Stimulated activated CD8-positive, alpha-beta memory T cell treated with anti-CD3 and anti-CD28 coated beads, Interleukin-12 subunit alpha, Interleukin-12 subunit beta, amount 100 ng/mL, for 1 hour (primary cell): ENCODE measurements around the gene CD1D.
"Not testable (repeated sequence)": the region's sequence is repeated elsewhere in the genome, so short reads cannot be mapped to it uniquely, and the experiment has no call there.

Experiments
- DNase-seq: peaks from one replicate; pipeline ENCODE4 v3.0.0-alpha.2; 2020; ENCODE audit warnings: low read depth

CD1D gene

DNA sequence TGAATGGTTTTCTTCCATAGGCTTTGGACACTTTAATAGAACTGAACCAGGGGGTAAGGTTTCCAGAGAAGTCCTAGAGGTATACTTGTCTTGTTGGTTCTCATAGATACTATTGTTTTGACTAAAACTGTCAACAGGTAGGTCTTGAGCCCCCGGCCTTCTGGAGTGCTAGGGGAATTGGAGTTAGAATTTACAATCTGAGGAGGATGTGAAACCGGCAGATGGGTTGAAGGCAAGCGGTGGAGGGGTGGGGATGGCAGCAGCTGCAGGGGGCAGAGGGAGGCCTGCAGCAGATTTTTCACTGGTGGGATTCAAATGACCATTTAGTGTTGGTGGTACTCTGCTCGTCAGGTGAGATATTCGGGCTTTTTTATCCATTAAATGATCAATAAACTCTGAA is 4.3 kb upstream of the CD1D start:
- DNase-seq: no peak

DNA sequence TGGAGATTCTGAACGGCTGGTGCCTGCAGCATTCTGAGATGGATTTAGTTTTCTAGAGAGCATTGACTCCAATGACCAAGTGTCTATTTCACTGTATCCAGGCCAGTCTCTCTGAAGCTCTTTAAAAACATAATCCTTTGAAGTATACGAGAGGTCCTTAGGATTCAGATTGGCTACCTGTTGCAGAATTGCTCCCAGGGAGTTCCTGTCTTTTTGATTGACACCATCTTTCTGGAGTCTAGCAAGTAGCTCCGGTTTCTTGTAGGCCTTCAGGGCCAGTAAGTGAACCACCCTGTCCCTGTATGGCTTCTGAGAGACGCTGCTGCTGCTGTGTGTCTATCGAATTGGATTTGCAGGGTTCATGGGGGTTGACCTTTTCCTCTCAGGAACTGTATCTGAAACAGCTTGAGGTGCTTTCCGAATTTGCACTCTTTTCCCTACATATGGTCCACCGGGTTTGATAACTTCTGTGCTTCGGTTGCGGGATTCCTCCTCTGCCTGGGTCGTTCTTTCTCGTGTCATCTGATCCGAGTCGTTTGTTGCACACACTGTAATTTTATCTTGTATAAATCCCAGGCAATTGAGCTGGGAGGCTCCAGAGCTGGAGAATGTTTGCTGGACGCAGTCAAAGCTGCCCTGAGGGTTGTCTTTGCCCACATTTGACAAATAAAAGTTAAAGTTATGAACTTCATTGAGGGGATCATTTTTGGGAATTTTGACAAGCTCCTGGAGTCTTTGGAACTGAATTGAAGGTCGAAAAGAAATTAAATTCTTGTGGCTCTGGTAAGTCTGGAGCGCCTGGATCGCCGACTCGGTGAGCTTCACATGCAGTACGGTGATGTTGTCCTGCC is 3.6 kb upstream of the CD1D start:
- DNase-seq: not testable (repeated sequence)

DNA sequence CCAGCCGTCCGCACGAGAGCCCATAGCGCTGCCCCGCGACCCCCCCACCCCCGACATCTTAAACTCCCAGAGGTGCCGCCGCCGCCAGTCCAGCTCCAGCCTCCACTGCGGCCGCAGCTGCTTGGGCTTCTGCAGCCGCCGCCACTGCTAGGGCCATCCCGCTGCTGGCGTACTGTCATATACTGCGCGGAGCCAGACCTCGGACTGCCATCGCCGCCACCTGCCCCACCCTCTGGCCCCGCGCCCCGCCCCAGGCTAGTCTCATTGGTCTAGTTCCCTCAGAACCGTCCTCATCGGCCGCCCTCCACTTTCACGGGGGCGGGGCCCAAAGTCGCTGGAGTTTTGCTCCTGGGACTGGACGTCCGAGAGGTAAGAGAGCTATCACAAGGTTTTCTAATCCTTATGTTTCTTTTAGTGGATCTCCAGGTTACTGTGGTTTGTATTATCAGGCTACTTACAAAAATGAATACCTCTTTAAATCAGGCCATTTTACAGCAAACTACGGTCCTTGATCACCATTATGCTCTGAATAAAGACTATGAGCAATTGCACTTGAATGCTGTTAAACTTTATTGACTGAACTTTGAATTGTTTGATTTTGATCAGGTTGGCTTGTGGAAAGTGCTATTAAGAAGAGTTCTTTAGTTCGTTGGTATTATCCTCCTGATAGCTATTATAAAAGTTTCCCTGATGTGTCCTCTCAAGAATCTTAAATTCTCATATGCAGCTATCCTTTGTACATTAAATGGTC is 2.8 kb upstream of the CD1D start:
- no peak for DNase-seq

DNA sequence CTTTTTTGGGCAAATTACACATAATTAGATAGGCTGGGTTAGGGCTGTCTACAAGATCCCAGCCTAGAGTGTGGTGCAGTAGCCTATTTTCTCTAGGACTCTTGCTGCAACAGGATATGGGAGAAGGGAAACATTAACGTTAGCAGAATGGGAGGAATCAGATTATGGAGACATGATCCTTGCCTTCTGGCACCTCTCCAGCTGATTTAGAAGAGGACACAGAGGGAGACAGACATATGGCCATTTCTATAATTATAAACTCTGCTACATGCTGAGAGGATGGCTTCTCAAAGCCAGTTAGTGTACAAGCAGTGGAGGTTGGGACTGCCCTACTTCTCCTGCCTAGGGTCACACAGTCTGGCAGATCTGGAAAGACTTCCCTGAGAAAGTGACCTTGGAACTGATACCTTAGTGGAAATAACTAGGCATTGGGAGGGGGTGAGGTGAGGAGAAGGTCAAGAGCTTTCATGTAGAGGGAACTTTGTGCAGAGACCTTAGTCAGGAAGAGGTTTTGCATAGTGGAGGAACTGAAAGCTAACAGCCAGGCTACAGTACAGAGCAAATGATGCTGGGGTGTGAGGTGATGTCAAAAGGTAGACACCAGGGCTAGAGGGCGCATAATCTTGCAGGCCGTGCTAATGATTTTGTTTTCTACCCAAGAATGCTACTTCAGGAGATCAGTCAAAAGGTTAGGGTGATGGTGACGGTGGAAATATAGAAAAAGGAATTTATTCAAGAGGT is 1.2 kb upstream of the CD1D start:
- DNase-seq: no peak

DNA sequence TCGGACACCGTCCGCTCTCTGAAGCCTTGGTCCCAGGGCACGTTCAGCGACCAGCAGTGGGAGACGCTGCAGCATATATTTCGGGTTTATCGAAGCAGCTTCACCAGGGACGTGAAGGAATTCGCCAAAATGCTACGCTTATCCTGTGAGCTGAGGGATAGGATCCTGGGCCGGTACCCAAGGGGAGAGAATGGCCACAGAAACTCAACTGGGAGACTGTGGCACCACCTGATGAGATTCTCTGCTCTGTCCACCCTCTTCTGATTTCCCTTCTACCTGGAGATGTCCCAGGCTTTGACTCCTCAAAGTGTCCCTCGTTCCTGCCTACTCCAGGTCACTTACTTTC is 855 bp downstream of the CD1D start:
- no peak for DNase-seq

DNA sequence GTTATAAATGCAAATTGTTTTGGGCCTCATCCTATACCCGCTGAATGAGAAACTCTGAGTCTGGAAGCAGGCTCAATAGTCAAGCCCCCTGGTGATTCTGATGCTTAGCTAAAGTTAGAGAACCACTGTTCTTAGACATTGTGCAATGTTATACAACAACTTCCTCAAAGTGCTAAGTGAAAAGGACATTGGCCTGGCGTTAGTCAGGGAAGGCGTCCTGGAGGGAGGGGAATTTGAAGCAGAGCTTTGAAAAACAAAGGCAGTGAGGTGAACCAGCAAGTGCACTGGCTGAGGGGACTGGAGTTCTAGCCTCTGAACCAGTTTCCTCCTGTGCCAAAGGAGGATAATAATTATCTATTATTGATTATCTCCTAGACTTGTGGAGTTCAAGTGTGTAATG is 5.1 kb downstream of the CD1D start:
- no peak for DNase-seq

DNA sequence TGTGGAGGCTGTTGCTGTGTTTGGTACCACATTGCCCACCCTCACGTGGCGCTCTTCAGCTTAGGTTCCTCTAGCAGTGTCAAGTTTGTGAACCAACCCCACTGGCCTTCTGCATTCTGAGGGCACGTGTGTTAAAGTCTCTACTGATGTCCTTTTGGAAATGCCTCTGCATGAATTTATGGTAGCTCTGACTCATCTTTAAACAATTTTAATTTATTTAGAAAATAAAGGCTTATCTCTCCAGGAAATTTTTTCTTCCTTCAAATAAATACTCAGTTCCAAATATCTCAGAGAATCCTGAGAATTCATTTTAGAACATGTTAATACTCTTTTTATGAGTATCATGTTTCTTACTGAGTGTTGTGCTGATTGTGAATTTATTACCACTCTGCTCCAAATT is 5.5 kb downstream of the CD1D start:
- DNase-seq: no peak

DNA sequence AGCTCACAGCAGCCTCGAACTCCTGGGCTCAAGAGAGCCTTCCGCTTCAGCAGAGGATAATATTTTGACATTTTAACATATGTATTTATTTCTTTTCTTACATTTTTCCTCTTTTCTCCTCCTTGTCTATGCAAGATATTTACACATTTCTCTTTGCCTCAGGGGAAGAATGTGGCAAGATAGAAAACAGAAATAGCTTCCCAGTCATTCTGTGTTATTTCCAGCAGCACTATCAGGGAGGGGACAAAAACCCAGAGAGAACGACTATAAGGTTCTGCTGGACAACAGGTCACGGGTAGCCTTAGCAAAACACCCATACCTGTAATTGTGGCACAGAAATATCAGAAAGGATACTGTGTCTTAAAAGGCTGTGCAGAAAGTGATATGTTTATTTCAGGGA is 7.9 kb downstream of the CD1D start:
- no peak for DNase-seq

DNA sequence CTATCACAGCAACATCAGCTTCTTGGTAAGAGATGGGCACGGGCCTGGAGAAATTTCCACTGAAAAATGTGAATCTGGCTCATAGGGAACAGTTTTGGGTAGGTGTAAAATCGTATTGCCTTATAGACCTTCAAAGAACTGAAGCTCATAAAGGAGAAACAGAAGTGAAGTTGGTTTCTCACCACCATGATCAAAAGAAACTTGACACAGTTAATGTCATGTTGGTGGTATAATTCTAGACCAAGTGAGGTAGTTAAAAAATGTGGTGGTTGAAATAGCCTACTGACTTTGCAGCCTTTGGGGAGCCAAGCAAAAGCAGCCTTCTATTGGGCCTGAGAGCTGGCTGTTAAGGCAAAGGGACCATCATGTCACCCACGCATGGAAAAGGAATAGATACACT is 8.9 kb downstream of the CD1D start:
- no peak for DNase-seq

DNA sequence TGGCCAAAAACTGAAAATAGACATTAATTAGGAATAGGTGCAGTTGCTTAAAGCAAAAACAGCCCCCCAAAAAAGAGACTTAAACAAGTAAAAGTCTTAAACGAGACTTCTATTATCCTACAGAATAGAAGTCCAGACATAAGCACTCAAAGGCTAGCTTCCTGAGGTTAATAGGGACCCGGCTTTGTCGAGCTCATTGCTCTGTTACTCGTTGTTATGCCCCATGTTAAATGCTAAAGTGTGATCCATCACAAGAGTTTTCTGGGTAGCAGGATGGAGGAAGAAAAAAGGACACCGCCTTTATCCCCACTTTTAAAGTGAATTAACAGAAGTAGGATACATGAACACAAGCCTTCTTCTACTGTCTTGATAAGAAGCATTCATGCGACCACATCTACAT is 10.6 kb downstream of the CD1D start:
- DNase-seq: no peak

DNA sequence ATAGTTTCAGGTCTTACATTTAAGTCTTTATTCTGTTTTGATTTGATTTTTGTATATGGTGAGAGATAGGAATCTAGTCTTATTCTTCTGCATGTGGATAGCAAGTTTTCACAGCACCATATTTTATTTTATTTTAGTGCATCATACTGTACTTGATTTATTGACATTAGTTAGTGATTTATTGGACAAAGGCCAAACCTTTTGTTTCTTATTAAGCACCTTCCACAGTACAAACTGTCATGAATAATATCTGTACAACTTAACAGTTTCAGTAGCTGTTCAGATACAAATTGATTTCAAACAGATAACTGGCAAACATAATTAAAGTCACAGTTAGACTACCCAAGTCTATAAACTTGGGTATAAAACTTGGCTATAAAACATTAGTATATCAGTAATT is 15.8 kb downstream of the CD1D start:
- DNase-seq: no peak

DNA sequence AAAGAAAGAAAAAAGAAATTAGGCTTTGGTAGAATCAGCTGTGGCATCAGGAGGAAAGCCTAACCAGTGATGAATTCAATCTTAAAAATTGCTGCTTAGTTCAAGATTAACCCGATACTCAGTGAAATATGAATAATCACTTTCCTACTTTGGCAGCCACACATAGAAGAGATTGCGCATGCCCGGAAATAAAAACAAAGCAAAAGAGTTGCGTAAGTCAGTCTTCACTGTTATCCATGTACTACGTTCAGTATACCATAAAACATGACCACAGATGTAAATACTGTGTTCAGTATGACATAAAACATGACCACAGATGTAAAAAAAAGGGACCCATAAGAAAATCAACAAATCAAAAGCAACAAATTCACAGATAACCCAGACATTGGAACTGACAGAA is 19.2 kb downstream of the CD1D start:
- no peak for DNase-seq

DNA sequence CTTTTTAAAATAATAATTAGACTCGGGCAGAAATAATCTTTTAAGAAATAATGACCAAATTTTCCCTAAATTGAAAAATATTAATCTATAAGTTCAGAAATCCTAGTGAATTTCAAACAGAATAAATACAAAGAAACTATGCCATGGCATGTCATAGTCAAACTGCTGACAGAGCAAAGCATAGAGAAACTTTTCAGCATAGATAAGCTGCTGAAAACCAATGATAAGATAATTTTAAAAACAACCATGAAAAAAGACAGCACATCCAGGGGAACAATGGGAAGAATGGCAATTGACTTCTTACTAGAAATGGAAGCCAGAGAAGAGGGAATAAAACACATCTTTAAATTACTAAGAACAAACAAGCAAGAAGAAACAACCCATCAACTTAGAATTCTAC is 19.8 kb downstream of the CD1D start:
- DNase-seq: no peak

DNA sequence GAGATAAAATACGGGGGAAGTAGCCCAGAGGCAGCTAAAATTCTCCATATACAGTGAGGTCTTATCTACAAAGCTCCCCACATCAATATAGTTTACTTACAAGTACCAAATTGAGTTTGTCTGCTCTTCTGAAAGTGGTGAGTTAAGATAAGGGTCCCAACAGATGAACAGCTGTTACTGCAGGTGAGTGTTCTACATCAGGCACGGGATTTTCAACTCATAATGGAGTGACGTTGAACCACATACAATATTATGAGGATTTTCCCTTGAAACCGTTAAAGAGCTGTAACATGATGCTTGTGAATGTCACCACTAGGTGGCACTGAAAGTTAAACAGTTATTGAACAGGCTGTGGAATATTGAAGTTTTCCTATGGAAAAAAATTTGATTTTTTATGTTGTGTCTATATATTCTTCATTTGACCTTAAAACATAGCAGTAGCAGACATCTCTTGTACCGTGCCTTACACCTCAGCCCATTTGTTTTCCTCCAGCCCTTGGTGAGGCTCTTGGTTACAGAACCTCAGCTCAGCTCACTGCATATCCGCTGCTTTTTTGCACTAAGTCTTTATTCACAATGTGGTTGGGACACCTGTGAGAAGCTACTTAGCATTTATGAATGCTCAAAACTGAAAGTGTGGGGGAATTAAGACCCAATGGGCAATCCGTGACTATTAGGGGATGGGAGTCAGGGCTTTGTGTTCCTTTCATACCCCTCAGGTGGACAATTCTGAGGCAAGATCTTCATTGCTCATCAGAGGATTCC is 23.2 kb downstream of the CD1D start:
- DNase-seq: no peak

DNA sequence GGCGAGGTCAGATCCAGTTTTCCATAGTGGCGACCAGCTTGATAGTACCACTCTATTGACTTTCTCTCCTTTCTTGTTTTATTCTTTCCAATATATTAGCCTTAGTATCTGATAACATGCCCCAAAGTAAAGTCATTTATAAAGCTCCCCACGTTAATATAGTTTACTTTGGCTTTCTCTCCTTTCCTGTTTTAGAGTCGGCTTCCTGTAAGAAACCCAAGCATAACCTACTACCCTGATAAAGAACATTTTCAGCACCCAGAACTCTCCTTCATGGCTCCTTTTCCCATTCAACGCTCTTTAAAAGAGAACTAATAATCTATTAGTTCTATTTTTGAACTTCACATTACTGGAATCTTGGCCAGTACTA is 23.7 kb downstream of the CD1D start:
- no peak for DNase-seq

DNA sequence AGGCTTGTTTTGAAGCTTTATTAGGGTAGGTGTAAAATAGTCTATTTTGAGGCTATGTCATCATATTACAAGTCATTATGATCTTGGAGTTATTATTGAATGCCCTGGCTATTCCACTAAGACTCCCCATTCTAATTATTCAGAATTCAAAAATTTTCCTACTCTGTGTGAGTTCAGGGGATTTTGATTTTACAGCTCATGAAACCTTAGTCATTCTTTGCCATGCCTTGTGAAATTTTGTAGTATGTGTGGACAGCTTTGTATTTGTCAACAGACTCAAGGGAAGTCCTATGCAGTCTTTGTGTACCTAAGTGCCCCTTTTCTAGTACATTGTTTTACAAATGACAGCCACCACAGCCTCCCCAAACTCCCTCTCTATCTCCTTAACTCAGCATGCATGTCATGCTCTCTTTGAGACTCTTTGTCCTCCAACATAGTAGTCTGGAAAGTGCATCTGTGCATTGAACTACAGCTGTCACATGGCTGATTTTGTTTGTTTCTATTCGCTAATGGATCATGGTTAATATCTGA is 28.0 kb downstream of the CD1D start:
- no peak for DNase-seq

DNA sequence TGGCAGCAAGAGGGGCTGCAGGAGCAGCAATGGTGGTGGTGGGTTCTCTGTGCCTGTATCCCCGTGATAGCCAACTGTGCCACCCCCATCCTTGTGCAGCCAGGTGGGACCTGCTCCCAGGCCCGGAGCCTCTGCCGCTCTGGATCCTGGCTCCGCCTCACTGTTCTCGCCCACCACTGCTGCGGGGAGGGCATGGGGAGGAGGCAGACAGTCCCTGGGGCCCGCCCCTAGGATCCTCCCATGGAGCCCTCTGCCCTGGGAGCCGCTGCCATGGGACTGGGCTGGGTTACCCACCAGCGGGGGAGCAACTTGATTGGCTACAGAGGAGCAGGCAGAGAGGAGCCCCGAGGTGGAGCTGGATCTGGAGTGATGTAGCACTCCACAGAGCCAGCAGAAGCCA is 31.6 kb downstream of the CD1D start:
- DNase-seq: no peak

DNA sequence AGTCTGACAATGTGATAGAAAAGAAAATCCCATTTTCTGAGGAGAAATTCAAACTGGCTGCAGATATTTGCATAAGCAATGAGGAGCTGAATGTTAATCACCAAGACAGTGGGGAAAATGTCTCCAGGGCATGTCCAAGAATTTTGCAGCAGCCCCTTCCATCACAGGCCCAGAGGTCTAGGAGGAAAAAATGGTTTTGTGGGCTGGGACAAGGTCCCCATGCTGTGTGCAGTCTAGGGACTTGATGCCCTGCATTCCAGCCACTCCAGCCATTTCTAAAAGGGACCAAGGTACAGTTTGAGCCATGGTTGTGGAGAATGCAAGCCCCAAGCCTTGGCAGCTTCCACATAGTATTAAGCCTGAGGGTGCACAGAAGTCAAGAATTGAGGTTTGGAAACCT is 42.8 kb downstream of the CD1D start:
- not testable (repeated sequence) for DNase-seq

DNA sequence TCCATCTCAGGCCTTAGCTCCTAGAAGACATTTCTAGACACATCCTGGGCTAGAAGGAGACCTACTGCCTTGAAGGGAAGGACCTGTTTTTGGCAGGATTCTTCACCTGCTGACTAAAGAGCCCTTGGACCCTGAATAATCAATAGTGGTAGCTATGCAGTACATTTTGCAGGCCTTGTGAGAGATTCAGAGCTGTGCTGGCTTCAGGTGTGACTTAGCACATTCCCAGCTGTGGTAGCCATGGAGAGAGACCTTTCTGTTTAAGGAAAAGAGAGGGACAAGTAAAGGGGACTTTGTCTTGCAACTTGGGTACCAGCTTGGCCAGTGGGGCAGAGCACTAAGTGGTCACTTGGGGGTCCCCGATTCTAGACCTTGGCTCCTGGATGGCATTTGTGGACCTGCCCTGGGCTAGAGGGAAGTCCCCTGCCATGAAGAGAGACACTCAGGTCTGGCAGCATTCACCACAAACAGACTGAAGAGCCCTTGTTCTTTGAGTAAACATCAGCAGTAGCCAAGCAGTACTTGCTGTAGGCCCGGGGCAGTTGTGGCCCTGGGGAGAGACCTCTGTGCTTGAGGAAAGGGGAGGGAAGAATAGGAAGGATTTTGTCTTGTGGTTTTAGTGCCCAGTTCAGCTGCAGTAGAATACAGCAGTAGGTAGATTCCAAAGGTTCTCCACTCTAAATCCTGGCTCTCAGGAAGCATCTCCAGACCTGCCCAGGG is 47.4 kb downstream of the CD1D start:
- DNase-seq: no peak
